Cerebellar nuclear complex (tissue), 1 donor: ENCODE results near the gene FYB1.

Experiments
- DNase-seq, 2 experiments: peaks; one replicate each; lab custom pipeline; 2025; lab: John Stamatoyannopoulos, UW

The FYB1 gene

DNA sequence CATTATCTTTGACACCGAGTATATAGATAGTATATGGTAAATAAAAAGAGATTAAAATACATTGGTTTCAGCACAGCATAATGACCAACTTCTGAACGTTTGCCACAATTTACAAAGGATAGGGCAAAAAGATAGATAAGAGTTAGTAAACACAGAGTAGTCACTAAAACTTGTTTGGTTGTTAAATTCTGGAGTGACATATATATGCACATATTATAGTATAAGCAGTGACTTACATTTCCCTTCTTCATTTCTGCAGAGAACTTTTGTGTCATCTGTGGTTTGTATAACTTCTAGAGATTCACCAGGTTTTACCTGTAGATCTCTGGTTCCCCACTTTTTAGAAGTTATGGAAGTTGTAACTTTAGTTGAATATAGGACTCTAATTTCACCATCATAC lies 100.7 kb downstream of the FYB1 start:
- DNase-seq = no peak

DNA sequence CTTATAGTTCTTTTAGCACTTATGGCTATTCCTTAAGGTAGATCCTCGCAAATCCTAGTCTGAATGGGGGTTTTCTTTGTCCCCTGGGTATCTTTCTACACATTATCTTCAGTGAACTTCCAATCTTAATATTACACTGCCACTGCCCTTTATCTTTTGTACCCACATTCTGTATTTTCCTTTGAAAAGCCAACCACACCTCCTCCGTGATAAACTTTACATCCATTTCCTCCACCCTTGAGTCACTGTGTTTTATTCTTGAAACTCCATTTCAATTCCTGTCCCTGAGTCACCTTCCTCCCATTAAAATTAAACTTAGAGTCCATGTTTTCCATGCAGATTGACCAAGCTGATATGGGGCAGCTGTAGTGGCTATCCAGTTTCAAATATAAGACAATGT lies 102.0 kb downstream of the FYB1 start:
- no peak for DNase-seq

DNA sequence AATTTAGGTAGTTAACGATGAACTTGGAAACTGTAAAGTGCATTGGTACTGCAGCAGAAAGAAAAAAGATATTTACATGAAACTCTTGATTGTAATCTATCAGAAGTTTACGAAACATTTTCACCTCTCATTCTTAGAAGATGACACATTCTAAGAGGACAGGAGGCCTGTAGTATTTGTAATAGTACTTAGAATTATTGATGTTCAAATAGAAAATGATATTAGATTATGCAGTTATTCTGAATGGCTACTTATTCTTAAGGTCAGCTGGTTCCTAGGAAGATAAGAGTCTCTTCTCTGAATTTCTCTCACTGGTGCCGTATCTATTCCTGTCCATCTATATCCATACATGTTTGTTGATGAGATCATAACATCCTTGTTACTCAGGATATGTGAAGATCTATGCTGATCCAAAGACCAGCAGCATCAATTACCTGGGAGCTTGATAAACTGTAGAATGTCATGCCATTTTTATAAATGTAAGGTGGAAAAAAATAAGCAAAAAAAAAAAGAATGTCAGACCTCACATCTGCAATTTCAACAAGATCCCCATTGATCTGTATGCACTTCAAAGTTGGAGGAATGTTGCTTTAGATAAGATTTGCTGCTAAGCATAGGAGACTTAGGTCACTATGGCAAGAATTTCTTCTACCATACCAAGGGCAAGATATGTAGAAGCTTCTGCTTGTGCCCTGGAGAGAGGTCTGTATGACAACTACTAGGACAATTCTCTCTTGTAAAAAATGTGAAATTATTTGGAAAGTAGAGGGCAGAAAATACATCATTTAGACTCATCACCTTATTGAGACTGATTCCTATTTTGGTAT lies 102.8 kb downstream of the FYB1 start:
- DNase-seq = no peak

DNA sequence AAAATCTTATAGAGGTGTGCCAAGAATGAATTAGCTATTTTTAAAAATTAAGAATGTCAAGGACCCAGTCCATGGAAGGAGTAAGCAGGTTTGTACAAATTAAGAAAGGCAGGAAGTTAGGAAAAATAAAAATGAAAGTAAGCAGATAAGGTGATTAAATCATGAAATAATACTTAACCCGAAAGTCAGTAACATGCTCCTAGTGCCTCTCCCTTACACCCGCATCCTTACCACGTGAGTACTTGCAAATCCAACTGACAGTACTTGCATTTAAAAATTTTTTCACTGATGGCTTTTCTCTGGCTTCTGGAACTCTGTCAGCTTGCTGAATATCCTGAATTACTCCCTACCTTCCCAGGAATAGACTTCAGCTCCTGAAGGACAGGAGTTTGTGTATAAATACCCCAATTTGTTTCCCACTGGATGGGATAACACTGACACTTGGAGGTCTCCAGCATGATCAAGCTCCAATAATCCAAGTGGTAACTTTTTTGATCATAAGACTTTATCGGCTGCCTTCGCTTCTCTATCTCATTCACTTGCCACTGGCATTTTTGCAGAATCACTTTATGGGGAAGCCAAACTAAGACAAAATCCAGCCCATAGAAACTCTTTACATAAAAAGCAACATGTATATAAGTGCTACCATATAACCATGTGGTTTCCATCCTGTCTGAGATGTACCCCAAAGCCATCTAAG lies 103.6 kb downstream of the FYB1 start:
- no peak for DNase-seq

DNA sequence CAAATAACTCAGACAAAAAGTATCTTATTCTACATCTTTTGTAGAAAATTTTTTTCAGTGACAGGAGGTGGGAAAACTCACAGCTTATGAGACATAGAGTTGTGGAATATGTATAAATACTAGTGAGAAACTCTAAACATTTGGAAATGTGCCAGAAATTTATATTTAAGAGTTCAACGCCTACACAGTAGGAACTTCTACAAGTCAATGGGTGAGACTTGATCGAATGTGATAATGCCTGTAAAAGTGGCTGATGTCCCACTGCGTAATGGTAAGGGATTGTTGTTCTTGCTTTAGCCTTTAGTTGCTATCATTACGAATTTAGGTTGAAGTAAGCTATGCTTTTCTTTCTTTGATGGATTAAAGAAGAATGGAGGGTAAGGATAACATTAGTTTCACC lies 105.2 kb downstream of the FYB1 start:
- DNase-seq = no peak

DNA sequence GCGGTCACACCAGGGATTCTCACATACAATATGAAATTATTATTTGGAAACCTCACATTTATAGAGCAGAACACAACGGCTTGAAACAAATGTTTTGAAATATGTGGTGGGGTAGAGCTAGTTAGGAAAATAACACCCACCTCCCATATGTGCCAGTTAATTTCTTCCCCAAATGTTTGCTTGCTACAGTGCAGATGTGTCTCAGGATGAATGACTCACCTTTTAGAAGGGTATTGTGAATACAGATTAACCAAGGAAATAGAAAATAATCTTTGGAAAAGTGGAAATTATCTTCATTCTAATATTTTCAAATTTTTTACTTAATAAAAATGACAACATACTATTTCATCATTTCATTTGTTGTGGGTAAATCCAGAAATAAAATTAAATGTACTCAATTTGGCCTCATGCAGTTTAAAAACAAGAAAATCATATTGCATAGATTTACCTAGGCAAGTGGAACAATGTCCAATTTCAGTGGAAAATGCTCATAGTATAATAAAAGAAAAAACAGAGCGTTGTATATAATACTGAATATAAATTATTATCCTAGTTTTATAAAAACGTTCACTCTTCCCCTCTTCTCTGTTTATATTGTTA lies 105.9 kb downstream of the FYB1 start:
- no peak for DNase-seq

DNA sequence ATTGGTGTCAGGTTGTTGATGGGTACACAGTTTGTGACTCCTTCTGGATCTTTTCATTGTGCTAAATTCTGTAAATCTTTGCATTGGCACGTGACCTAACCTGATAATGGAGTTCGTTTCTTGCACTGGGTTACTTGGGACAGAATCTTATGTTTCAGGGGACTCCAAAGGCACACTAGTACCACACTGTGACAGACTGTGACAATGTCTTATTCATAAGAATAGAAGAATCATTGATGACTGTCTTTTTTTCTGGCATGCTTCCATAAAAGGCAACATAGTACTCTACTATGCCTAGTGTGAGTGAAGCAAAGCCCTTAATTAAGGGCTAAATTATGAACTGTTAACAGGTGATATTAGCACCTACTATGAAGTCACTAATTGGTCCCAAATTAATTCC lies 109.8 kb downstream of the FYB1 start:
- DNase-seq = no peak

DNA sequence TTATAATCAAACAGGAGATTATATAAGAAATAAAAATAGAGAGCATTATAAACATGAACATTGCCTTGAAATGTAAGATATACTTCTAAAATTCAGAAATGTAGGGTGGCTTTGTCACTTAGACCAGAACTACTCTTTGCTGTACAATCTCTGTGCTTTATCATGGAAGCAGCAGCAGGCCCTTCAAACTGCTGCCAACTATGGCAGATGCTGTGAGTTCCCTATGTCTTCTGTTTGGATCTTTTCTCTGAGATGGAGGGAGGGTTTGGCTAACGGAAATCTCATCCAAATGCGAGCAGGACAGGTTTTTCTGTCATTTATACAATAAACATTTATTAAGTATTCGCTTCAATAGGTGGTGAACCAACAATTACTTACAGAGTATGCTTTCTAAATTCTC lies 110.4 kb downstream of the FYB1 start:
- DNase-seq = peak in 1 of 2 experiments; percentile 33

DNA sequence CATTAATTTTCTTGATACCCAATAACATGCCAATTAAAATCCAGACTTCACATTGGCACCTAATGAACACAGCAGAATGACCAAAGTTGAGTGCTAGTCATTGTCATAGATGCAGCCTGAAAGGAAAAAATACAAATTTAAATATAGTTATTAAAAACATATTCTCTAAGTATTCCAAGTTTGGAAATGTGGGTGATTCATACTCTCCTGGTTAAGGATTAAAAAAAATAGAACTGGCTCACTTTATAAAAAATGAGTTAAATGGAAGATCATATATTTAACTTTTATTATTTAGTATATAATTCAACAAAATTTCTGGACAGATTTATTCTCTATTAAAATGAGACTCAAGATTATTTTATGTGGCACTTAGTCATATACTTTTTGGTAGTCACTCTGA lies 112.0 kb downstream of the FYB1 start:
- no peak for DNase-seq

DNA sequence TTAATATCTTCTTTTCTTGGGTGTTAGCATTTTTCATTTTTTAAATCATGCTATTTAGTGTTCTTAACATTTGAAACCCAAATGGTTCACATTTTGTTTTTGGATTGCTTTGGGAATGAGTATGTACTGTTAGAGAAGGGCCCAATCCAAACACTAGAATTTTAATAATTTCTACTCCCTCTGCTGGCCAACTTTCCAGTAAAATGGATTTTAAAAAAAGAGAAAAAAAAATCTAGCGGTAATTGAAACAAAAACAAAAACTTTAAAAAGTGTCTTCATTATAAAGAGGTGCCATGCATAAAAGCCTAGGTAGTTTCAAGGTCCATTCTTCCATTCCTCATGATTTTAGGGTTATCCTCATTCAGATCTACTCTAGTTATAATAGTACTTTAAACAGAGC lies 113.0 kb downstream of the FYB1 start:
- DNase-seq = no peak

DNA sequence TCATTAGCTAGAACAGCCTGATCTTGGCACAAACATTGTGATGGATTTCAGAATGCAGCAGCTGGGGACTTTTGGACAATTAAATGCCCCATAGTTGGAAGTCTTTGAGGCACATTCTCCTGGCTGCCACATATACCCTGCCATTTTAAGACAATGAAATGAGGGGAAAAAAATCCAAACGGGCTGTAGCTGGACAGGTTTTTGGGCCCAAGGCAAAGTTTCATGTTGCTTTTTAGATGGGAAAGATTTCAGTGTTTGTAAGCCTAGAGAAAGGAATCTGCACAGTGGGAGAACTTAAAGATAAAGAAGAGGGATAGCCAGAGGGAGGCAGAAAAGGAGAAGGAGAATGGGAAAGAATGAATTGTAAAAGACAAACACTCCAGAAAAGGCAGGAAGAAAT lies 115.1 kb downstream of the FYB1 start:
- no peak for DNase-seq

DNA sequence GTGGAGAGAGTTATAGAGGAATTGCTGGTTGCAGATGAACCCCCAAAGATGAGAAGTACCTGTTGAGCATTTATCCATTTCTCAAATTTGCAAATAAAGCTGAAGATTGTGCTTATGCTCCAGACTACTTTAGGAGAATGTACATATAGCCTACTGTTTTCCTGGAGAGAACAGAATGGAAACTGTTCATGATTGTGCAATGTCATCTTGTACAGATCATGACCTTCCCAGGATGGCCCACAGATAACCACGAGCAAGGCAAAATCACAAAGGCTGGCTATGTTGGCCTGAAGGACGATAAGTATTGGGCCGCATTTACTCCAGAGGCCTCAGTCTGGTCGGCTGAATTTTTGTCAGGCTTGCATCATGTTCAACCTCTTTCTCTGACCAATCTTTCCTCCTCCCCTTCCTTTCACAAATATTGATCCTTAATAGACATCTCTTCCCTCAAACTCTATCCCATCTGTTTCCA lies 116.6 kb downstream of the FYB1 start:
- no peak for DNase-seq

DNA sequence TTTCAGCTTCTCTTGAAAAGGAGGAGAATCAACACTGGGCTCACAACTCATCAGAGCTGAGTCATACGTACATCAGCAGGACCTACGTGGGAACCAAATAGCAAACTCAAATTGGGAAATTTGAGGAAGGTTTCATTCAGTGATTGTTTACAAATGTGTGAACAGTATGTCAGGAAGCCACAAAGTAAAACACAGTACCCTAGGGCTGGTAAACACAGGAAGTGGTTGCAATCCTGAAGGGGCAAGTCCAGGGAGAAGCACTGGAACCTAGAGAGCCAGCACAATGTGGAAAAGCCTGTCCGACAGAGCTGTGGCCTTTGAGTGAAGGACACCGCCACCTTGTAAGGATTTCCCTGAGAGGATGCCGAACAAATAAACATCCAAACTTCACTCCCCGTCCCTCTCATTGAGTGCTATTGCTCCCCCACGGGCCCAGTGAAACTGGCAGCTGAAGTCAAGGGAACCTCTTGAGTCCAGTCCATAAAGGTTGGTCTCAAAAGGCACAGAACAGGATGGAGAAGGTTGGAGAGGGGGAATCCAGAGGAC lies 118.4 kb downstream of the FYB1 start:
- DNase-seq = no peak

DNA sequence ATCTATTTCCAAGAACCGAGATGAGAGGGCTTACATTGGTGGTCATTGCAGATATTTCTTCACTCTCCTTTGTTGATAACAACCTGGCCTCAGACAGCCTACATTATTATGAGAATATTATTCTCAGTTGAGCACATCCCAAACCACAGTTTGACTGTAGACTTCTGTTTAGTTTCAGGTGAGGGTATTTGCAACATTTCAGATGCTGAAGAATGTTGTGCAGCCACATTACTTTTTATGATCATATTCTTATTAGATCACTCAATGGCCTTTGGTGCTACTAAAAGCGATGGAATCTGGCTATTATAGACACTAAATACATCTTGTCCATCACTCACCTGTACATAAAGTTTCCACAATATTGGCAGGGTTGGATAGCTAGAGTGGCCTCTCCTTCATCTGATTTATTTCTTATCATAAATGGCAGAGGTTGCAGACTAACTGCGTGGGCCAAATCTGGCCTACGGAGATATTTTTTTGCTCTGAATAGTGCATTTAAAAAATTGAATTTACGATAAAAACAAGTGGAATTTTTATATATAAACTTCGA lies 119.0 kb downstream of the FYB1 start:
- DNase-seq = no peak

DNA sequence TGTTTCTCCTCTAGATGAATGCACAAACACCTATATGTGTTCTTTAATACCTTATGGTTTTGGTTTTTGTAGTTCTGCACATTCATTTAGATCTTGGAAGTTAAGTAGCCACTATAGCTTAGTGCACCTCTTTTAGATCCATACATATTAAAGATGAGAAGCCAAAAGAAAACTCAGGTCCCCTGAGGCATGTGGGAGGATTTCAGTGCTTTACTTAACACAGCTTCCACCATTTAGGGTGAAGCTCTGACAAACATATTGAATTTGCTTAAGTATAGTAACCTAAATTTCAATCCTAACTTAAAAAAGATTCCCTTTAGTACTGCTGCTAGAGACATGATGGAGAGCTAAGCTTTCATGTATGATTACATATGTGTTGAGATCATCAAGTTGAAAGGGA lies 119.5 kb downstream of the FYB1 start:
- DNase-seq = no peak

DNA sequence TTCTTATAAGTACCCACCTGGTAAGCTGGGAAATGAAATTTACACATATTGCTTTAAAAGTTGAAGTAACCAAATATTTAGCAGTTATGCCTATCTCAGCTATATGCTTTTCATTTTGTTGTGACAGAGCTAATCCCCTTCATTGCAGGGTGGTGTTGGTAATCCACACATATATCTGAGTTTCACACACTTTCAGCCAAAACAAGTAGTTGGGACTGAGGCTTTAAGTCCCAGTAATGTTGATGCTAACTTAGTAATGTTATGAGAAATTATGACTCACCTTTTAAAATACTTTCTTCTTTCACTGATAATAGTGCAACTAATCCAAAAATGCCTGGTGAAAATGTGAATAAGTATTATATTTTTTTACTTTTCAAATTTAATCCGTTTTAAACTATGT lies 126.0 kb downstream of the FYB1 start:
- DNase-seq = no peak

DNA sequence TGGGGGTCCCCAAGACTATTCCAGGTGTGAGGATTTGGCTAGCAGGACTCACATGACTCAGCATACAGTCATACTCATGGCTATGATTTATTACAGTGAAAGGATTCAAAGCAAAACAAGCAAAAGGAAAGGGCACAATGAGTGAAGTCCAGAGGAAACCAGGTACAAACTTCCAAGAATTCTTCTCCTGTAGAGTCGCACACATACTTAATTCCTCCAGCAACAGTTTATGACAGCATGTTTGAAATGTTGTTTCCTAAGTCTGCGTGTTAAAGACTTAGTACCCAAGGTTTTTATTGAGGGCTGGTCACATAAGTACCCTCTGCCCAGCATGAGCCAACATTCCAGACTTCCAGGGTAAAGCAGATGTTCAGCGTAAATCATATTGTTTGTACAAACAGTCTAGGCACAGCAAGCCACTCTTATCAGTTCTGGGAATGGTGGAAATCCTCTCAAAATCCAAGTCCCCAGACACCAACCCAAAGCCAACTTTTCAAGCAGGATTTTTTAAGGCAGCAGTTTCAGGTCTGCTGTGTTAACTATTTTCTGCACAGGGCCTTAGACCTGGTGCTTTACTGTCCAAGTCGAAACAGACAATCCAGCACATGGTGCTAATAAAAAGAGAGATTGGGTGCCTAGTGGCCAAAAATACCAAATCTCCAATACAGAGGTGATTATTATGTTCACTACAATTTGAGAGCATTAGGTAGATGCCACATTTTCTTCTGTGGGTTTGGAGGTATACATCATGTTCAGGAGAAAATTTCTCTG lies 126.6 kb downstream of the FYB1 start:
- DNase-seq = no peak

DNA sequence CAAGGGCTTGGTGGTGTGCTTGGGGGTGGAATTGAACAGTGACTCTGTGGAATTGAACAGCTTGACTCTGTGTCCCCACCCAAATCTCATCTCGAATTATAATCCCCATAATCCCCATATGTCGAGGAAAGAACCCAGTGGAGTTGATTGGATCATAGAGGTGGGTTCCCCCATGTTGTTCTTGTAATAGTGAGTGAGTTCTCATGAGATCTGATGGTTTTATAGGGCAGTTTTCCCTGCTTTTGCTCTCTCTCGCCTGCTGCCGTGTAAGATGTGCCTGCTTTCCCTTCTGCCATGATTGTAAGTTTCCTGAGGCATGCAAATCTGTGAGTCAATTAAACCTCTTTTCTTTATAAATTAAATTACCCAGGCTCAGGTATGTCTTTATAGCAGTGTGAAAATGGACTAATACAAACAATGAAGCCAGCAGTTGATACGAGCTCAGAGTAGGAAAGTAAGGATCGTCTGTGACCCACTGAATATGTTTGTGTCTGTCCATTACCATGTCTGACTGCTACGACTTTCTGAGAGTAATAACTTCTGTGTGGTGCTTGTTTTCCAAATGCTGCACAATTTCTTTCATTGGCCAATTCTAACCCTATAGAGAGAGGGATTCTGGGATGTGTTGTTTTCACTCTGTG lies 127.3 kb downstream of the FYB1 start:
- DNase-seq = no peak

DNA sequence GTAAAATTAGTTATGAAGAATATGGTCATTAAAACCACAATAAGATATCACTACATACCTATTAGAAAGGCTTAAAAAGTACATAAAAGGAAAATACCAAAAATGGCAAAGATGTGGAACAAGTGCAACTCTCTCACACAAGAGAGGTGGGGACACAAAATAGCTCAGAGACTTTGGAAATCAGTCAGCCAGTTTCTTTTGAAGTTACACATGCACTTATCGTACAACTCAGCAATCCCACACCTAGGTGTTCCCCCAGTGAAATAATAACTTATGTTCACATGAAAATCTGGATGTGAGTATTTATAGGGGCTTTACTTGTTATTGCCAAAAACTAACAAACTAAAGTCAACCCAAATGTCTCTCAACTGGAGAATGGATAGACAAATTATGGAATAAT lies 135.4 kb downstream of the FYB1 start:
- DNase-seq = no peak

DNA sequence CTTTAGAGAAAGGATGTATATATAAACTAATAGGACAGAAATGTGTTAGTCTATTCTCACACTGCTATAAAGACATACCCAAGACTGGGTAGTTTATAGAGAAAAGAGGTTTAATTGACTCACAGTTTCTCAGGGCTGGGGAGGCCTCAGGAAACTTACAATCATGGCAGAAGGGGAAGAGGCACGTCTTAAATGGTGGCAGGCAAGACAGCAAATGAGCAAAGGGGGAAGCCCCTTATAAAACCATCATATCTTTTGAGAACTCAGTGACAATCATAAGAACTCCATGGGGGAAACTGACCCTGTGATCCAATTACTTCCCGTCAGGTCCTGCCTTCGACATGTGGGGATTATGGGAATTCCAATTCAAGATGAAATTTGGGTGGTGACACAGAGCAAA lies 136.4 kb downstream of the FYB1 start:
- DNase-seq = no peak

DNA sequence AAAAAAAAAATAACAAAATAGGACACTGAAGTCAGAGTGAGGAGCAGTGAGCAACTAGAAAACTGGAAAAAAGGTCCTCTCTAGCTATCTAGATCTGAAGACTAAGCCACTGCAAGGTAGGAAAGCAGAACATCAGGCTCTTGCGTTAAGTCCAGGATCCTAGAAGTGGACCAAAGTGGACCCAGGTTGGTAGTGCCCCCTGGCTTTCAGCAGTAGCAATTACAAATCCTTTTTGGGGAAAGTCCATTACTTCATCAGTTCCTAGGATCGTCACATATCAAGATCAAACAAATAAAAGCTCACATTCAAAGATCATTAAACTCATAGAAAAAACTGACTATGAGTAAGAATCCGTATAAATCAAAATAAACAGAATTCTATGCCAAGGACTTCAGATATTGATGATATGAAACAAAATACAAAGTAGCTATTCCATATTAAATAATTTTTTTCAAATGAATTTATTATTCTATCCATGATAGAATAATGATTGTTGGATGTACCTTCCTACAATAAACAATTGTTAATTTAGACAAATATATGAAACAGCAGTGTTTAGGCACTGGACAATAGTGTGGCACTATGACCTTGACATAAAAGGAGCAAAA lies 138.7 kb downstream of the FYB1 start:
- no peak for DNase-seq
